HepG2 (cell line): ENCODE data around the gene FLACC1. TPM values are rescaled to one million over a fixed set of nuclear protein-coding genes. Genes with fewer than 3 reads are reported as not detected.

Experiments
- CENPX ChIP-seq: sonication (generic); formaldehyde crosslinking; IDR thresholded peaks from 2 replicates; pipeline ENCODE4 v1.9.0; 2021; ENCODE audit warnings: mild to moderate bottlenecking, missing genetic modification reagents, moderate library complexity
- GPBP1L1 ChIP-seq: sonication (generic); formaldehyde crosslinking; IDR thresholded peaks from 2 replicates; pipeline ENCODE4 v1.5.0; 2020; ENCODE audit warnings: mild to moderate bottlenecking, missing genetic modification reagents
- HES4 ChIP-seq: sonication (generic); formaldehyde crosslinking; IDR thresholded peaks from 2 replicates; pipeline ENCODE4 v1.9.0; 2021; ENCODE audit warnings: mild to moderate bottlenecking, missing genetic modification reagents, borderline replicate concordance
- HINFP ChIP-seq: sonication (generic); formaldehyde crosslinking; IDR thresholded peaks from 2 replicates; pipeline ENCODE4 v1.4.0; 2020; ENCODE audit warnings: low read depth, mild to moderate bottlenecking, missing genetic modification reagents
- KMT2A ChIP-seq: sonication (generic); formaldehyde crosslinking; IDR thresholded peaks from 2 replicates; pipeline ENCODE4 v1.4.0; 2020; ENCODE audit warnings: missing genetic modification reagents
- NR1H2 ChIP-seq: sonication (generic); formaldehyde crosslinking; IDR thresholded peaks from 2 replicates; pipeline ENCODE4 v1.8.1; 2022; ENCODE audit warnings: low read depth, missing genetic modification reagents, borderline replicate concordance
- PREB ChIP-seq: sonication (generic); formaldehyde crosslinking; IDR thresholded peaks from 2 replicates; pipeline ENCODE4 v1.4.0; 2020; ENCODE audit warnings: missing genetic modification reagents
- SCMH1 ChIP-seq: sonication (generic); formaldehyde crosslinking; IDR thresholded peaks from 2 replicates; pipeline ENCODE4 v1.9.0; 2021; ENCODE audit warnings: missing genetic modification reagents, mild to moderate bottlenecking, borderline replicate concordance
- ZFY ChIP-seq: sonication (generic); formaldehyde crosslinking; IDR thresholded peaks from 2 replicates; pipeline ENCODE4 v1.4.0; 2020; ENCODE audit warnings: missing genetic modification reagents
- ZMYM4 ChIP-seq: sonication (generic); formaldehyde crosslinking; IDR thresholded peaks from 2 replicates; pipeline ENCODE4 v1.8.1; 2023; ENCODE audit warnings: mild to moderate bottlenecking, missing genetic modification reagents
- ZNF407 ChIP-seq: sonication (generic); formaldehyde crosslinking; IDR thresholded peaks from one replicate; pipeline ENCODE4 v1.5.1; 2020; ENCODE audit warnings: mild to moderate bottlenecking, missing genetic modification reagents; ENCODE audit errors: not compliant biosample characterization
- ZNF777 ChIP-seq: sonication (generic); formaldehyde crosslinking; IDR thresholded peaks from 2 replicates; pipeline ENCODE4 v1.4.0; 2020; ENCODE audit warnings: missing genetic modification reagents
- ZNF839 ChIP-seq: sonication (generic); formaldehyde crosslinking; IDR thresholded peaks from 2 replicates; pipeline ENCODE4 v1.4.0; 2020; ENCODE audit warnings: missing genetic modification reagents, mild to moderate bottlenecking, borderline replicate concordance
- polyA plus RNA-seq, 8 experiments: library from polyadenylated mRNA; depleted of rRNA in 3 of 8; stranded (reverse) in 7 of 8; unstranded in 1 of 8; fragments of >200 nt; fragmentation: Illumina TruSeq in 4 of 8; extraction: Trizol in 4 of 8; gene quantifications; 2 replicates each; pipeline versions ENCODE4 v1.2.1 to v1.2.3, GENCODE V29; 2011 to 2016; ENCODE audit warnings: low read depth in 4 of 8, missing spikeins in 1 of 8, mixed read lengths in 1 of 8; ENCODE audit not compliant: insufficient read depth in 1 of 8
- total RNA-seq, 5 experiments: library from RNA; depleted of rRNA; stranded (reverse); fragments of >200 nt; fragmentation: Illumina TruSeq; extraction: Trizol; gene quantifications; 2 replicates each; pipeline ENCODE4 v1.2.3, GENCODE V29; 2016; ENCODE audit warnings: low read depth in 1 of 5

FLACC1 gene
- total and polyA plus RNA-seq, 2 of the 13 experiments (the other 11 are each of a cell fraction or from before 2014, with no cell fraction given): 0.35 to 0.59 TPM

GRCh38 chr2:201257381-201257955 is 99.7 kb downstream of the FLACC1 start (continued):
- no peak for TF ChIP-seq PREB
- no peak for TF ChIP-seq GPBP1L1 (CRISPR knock-in tag)
- 0 out of 2 replicates have a peak, but pooled peaks have one; percentile 21 for TF ChIP-seq KMT2A (CRISPR knock-in tag)
- TF ChIP-seq SCMH1 (CRISPR knock-in tag): no peak
- TF ChIP-seq HINFP (CRISPR knock-in tag): no peak
- TF ChIP-seq HES4 (CRISPR knock-in tag): no peak
- no peak for TF ChIP-seq ZFY (CRISPR knock-in tag)
- peak; percentile 29; the same call in 1 of the 2 replicates for TF ChIP-seq ZNF777 (CRISPR knock-in tag)
- no peak for TF ChIP-seq ZNF839 (CRISPR knock-in tag)
- no peak for TF ChIP-seq ZNF407 (CRISPR knock-in tag)
- TF ChIP-seq NR1H2 (CRISPR knock-in tag): no peak
- TF ChIP-seq ZMYM4: no peak
- no peak for TF ChIP-seq CENPX (CRISPR knock-in tag)
